GM19468 (cell line): ENCODE results near the gene TGFBR2.

ENCODE experiments used
- ATAC-seq: cut with Tn5 transposase; IDR thresholded peaks from one replicate; pipeline ENCODE4 v1.9.1; 2021; ENCODE audit warnings: mild to moderate bottlenecking, moderate library complexity, moderate number of reproducible peaks; ENCODE audit not compliant: unreplicated experiment; ENCODE audit errors: extremely low read depth

TGFBR2 gene

GRCh38 chr3:30683769-30684168 is 77.4 kb downstream of the TGFBR2 start:
- ATAC-seq, result no peak

- no peak for ATAC-seq
Observed at GRCh38 chr3:30684356-30684755, 78.0 kb downstream of the TGFBR2 start.

- no peak for ATAC-seq
Observed at GRCh38 chr3:30685267-30685667, 78.9 kb downstream of the TGFBR2 start.

DNA sequence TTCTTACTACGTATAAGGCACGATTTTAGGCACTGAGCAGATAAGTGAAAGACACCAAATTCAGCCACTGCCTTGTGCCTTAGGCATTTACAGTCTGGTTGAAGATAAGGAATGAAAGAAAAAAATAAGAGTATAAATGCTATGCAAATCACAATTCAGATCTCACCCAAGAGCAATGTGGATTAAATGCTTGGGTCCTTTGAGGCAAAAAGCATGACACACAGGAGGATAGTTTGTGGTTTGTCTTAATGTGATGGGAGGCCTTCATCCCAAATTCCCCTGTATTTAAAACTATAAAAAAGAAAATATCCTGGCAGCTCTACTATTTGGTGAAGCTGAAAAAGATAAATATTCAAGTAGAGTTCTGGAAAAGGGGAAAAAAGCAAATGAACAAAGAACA is 79.8 kb downstream of the TGFBR2 start:
- ATAC-seq, result no peak

GRCh38 chr3:30686799-30687198 is 80.4 kb downstream of the TGFBR2 start:
- no peak for ATAC-seq

DNA sequence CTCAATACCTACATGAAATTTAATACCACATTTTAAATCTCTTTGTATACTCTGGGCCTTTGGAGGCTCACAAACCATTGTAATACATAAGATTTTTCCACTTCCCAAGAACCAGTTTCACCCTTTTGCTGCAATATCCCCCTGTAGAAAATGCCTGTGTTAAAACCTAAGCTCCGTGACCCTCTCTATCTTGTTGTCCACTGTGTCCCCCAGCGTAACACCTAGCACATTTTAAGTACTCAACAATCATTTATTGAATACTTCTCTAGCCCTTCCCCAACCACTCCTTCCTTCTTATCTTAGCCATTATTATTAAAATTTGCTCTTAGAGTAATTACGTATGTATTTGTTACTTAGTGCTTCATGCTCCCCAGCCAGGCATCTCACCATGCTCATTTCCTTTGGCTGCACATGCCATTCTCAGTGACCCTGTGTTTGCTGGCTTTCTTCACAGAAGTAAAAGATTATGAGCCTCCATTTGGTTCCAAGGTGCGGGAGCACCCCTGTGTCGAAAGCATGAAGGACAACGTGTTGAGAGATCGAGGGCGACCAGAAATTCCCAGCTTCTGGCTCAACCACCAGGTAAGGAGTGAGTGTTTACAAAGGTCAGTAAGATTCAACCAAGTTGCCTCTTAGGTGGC is 81.6 kb downstream of the TGFBR2 start:
- ATAC-seq, result no peak

- no peak for ATAC-seq
Observed at GRCh38 chr3:30688776-30689641, 82.6 kb downstream of the TGFBR2 start.

DNA sequence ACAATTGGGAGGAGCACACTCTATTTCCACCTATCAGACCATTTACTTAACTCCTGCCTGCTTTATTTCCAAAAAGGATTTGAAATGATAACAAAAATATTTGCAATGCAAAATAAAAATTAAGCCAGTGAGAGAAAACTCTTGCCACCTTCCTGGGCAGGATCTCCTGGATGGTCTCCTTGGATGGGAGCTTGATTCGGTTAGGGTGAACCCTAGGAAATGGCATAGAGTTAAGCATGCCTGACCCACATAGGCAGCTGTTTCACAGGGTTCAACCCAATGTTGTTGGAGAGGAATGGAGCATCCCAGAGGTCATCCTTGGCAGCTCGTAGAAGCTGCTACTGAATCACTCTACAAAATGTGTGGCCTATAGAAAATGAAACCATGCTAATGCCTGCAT is 83.8 kb downstream of the TGFBR2 start:
- no peak for ATAC-seq

- no peak for ATAC-seq
Observed at GRCh38 chr3:30691249-30691880, 85.0 kb downstream of the TGFBR2 start.

- ATAC-seq, result no peak
Observed at GRCh38 chr3:30691944-30692343, 85.5 kb downstream of the TGFBR2 start.

DNA sequence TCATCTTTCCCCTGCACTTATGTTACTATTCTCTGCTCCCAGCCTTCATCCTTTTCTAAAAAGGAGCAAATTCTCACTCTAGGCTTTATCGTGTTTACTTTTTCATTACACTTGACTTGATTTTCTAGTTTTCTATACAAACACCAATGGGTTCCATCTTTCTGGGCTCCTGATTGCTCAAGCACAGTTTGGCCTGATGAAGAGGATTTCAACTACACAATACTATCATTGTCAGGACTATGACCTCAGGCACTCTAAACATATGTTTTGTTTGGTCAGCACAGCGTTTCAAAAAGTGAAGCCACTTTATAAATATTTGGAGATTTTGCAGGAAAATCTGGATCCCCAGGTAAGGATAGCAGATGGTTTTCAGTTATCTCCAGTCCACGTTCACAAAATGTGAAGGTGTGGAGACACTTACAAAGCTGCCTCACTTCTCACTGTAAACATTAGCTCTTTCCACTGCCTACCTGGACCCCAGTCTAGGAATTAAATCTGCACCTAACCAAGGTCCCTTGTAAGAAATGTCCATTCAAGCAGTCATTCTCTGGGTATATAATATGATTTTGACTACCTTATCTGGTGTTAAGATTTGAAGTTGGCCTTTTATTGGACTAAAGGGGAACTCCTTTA is 86.2 kb downstream of the TGFBR2 start:
- ATAC-seq, result no peak

DNA sequence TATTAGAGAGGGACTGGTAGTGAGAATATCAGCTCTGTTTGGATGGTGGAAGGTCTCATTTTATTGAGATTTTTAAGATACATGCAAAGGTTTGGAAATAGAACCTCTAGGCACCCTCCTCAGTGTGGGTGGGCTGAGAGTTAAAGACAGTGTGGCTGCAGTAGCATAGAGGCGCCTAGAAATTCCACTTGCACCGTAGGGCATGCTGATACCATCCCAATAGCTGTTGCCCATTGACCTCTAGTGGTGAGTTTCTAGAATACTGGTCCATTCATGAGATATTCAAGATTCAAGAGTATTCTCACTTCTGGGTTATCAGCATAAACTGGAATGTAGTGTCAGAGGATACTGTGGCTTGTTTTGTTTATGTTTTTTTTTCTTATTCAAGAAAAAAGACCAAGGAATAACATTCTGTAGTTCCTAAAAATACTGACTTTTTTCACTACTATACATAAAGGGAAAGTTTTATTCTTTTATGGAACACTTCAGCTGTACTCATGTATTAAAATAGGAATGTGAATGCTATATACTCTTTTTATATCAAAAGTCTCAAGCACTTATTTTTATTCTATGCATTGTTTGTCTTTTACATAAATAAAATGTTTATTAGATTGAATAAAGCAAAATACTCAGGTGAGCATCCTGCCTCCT is 87.2 kb downstream of the TGFBR2 start:
- peak; percentile 97 for ATAC-seq

- ATAC-seq, result no peak
Observed at GRCh38 chr3:30694148-30694547, 87.7 kb downstream of the TGFBR2 start.

GRCh38 chr3:30694668-30695067 is 88.3 kb downstream of the TGFBR2 start:
- ATAC-seq, result no peak

DNA sequence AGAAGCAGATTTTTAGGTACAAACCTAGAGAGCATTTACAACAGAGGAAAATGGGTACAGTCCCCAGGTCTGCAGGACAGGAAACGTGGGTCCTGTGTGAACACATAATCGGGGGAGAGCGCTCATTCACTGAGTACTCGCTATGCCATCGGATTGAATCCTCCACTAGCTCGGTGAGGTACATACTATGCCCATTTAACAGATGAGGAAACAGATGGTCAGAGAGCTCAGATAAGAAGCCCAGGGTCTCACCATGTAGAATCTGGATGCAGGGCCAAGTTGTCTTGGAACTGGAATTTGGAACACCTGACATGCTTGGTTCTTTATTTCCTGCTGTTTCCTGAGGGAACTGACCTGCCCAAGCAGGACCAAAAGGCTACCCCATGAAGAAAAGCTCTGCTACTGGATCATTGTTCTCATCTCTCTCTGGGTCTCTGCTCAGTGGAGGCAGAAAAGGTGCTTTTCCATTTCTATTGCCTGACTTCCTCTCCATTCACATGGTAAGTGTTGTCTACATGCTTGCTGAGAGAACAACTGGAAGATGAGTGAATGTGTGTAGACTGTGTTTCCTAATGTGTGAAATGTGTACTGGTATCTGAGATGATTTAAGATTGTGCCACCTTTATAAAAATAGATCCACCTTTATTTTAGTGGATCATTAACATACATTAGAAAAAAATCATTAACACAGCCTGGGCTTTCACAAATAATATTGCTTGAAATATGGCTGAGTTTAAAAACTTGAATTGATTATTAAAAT is 89.1 kb downstream of the TGFBR2 start:
- no peak for ATAC-seq

GRCh38 chr3:30696403-30696819 is 90.0 kb downstream of the TGFBR2 start:
- ATAC-seq, result no peak

DNA sequence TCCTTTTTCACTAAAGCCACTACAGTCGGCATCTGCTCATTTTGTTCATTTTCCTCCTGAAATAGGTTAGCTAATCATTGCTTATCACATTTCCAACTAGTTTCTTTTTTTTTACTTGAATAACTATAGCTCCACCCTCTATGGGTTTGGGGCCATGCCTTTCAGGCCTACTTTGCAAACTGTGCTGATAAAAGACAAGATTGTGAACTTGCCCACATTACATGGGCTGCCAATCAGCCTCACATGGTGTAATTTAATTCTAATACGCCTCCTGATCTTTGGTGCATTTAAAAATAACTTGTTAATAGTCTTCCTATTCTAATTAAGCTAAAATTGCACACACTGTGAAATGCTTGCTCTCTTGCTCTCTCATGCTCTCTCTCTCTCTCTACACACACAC is 90.5 kb downstream of the TGFBR2 start:
- no peak for ATAC-seq

DNA sequence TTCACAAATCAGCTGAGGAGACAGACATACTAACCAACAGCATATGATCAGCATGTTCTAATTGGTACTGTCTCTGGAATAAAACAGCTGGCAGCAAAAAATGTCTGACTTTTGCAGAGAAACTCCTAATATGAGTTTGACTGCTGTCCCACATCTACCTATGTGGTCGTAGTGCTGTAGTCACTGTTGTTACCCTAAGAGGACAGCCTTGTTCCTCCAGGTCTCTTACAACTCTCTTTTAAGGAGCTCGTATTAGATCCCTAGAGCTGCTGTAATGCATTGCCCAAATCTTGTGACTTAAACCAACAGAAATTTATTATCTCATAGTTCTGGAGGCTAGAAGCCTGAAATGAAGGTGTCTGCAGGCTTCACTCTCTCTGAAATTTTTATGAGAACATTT is 92.1 kb downstream of the TGFBR2 start:
- no peak for ATAC-seq

- no peak for ATAC-seq
Observed at GRCh38 chr3:30699927-30700326, 93.5 kb downstream of the TGFBR2 start.
